Heart right ventricle (tissue), 16 donors: ENCODE data around the gene SRP68. TPM values are rescaled to one million over a fixed set of nuclear protein-coding genes. Genes with fewer than 3 reads are reported as not detected.

Experiments
- ATAC-seq, 8 donors: fragments of 200-7000 bp; cut with Tn5 transposase; one replicate each; pipeline ENCODE4 v1.9.1; 2020; ENCODE audit warnings: mild to moderate bottlenecking in 8 of 8, moderate library complexity in 8 of 8, moderate number of reproducible peaks in 1 of 8
- DNase-seq, 2 donors: peaks; one replicate each; pipeline ENCODE4 v3.0.0-alpha.2; 2020
- H3K27ac ChIP-seq, 10 donors: fragments of 200-600 bp; sonication (generic) in 2 of 10; one replicate each; pipeline versions ENCODE4 v1.5.0 to v1.8.0; 2020 to 2022; ENCODE audit warnings: mild to moderate bottlenecking in 3 of 10
- H3K27me3 ChIP-seq, 7 donors: fragments of 200-600 bp; one replicate each; pipeline ENCODE4 v1.8.0; 2021 to 2022; ENCODE audit warnings: mild to moderate bottlenecking in 2 of 7
- H3K36me3 ChIP-seq, 9 donors: fragments of 200-600 bp; sonication (generic) in 1 of 9; one replicate each; pipeline versions ENCODE4 v1.5.0 to v1.8.0; 2020 to 2022; ENCODE audit warnings: mild to moderate bottlenecking in 2 of 9
- H3K4me1 ChIP-seq, 9 donors: fragments of 200-600 bp; sonication (generic) in 1 of 9; one replicate each; pipeline versions ENCODE4 v1.5.0 to v1.8.0; 2020 to 2022; ENCODE audit warnings: mild to moderate bottlenecking in 4 of 9
- H3K4me3 ChIP-seq, 10 donors: fragments of 200-600 bp; sonication (generic) in 2 of 10; one replicate each; pipeline versions ENCODE4 v1.5.0 to v1.8.0; 2020 to 2022; ENCODE audit warnings: mild to moderate bottlenecking in 7 of 10, moderate library complexity in 2 of 10
- H3K9me3 ChIP-seq, 11 donors: fragments of 200-600 bp in 10 of 11; sonication (generic) in 2 of 11; one replicate each; pipeline versions ENCODE4 v1.5.0 to v1.8.0; 2013 to 2022; ENCODE audit warnings: mild to moderate bottlenecking in 2 of 11, control low read depth in 1 of 11, moderate library complexity in 1 of 11
- CTCF ChIP-seq, 9 donors: fragments of 200-600 bp; sonication (generic) in 2 of 9; IDR thresholded peaks; one replicate each; pipeline versions ENCODE4 v1.5.0 to v1.8.0; 2021 to 2022; ENCODE audit warnings: antibody characterized with exemption in 9 of 9, mild to moderate bottlenecking in 5 of 9, moderate library complexity in 1 of 9
- WGBS, 2 donors: extraction: QIAGEN DNeasy Blood & Tissue Kit; methylation state at CpG; one replicate each; pipeline ENCODE4 v1.1.7; 2013; ENCODE audit warnings: inconsistent platforms in 1 of 2; 5-methylcytosine and 5-hydroxymethylcytosine counted together
- intact Hi-C, 10 donors: fragments of 100-400 bp; cut with DNase I; formaldehyde crosslinking; loops; one replicate each; pipeline versions ENCODE4 v1.11.1 to v1.14.2; 2022
- polyA plus RNA-seq, 2 donors: library from polyadenylated mRNA; stranded (reverse); fragments of 200-250 nt; gene quantifications; one replicate each; pipeline ENCODE4 v1.2.3, GENCODE V29; 2013
- total RNA-seq, 10 donors: library from RNA; stranded (reverse); fragmentation: NEBNext Ultra II Directional in 3 of 10; extraction: Animal tissue kit (Norgen Biotek cat#: 25700) in 3 of 10; gene quantifications; one replicate each; pipeline versions ENCODE4 v1.2.1 to v1.2.4, GENCODE V29; 2021 to 2023
- donor health status: Arrhythmogenic right ventricular cardiomyopathy.
- donor health status: ischemic (EF 13 %, LVEDD 7.1; RV severe dilation, severe dysfunction).
- donor health status: healthy with polysubstance abuse.
- donor health status: DM: no; HTN: yes; CAD: no.
- donor health status: DM: no; HTN: no; CAD: no.
- donor health status: ischemic (EF 25% LVEDD 6.9; RV normal size, moderate dysfunction).
- donor health status: ischemic (EF 25% LVEDD 5.7; RV mildly dilated, moderate dysfunction).
- donor health status: healthy.
- donor health status: DM: yes; HTN: yes; CAD: no.
- donor health status: Ischemic cardiomyopathy.
- donor health status: ischemic (EF 35%, LVEDD 5.7; RV mildly dilated, moderate dysfunction).
- donor health status: nonischemic (EF 11% LVEDD 7.7; RV severe dilation, severe dysfunction).
- donor health status: DM: yes; HTN: yes; CAD: no.
- donor health status: PGD.
- donor health status: ischemic (EF 29% LVEDD 5.4; RV normal size, mild dysfunction).
- donor health status: nonischemic (EF 23%, LVEDD 6.1; RV moderate dilation, normal function).

Gene SRP68
- total and polyA plus RNA-seq, 12 donors, result 26.2 to 69.7 (median 61.7) TPM

- no peak overlapping the region for H3K4me3 ChIP-seq
- WGBS, 2 donors, result 83 to 85% methylated on average over 19 of the region's 19 CpGs
- DNase-seq, result no peak
- H3K27ac ChIP-seq, result no peak overlapping the region
- H3K9me3 ChIP-seq, result no peaks in the 10 kb centered on the region
- no peak for ATAC-seq
- intact Hi-C loops, result loop anchor here in 9 of 10 donors (1.0 to 10.0 kb wide), 11 partner anchors 27 to 179 kb away; no protein-coding TSS in a partner anchor
- peaks cover 0 to 14% (median 6%) of the 10 kb centered on the region in 9 donors for H3K4me1 ChIP-seq
- TF ChIP-seq CTCF (IDR thresholded peaks at IDR 0.05), result no peak
- no peaks in the 10 kb centered on the region for H3K27me3 ChIP-seq
- H3K36me3 ChIP-seq, result no peaks in the 10 kb centered on the region
Observed at GRCh38 chr17:76119409-76120371, 47.4 kb upstream of the SRP68 start.

GRCh38 chr17:76115138-76115754 is 42.9 kb upstream of the SRP68 start:
- H3K4me1 ChIP-seq, result no peaks in the 10 kb centered on the region
- no peak for ATAC-seq
- H3K4me3 ChIP-seq, result no peak overlapping the region
- no peaks in the 10 kb centered on the region for H3K27me3 ChIP-seq
- TF ChIP-seq CTCF (IDR thresholded peaks at IDR 0.05), result no peak
- no peaks in the 10 kb centered on the region for H3K9me3 ChIP-seq
- 88 to 90% methylated on average over 7 of the region's 7 CpGs for WGBS, 2 donors
- intact Hi-C loops, result no loop called here
- no peaks in the 10 kb centered on the region for H3K36me3 ChIP-seq
- no peak for DNase-seq
- H3K27ac ChIP-seq, result no peak overlapping the region

- H3K36me3 ChIP-seq, result no peaks in the 10 kb centered on the region
- no peak for ATAC-seq
- H3K4me1 ChIP-seq, result peaks cover 0 to under 1% (median 0%) of the 10 kb centered on the region in 9 donors
- DNase-seq, result no peak
- H3K4me3 ChIP-seq, result no peak overlapping the region
- intact Hi-C loops, result no loop called here
- TF ChIP-seq CTCF (IDR thresholded peaks at IDR 0.05), result no peak
- no peaks in the 10 kb centered on the region for H3K27me3 ChIP-seq
- H3K27ac ChIP-seq, result no peak overlapping the region
- H3K9me3 ChIP-seq, result no peaks in the 10 kb centered on the region
- WGBS, 2 donors, result 88 to 96% methylated on average over 2 of the region's 2 CpGs
Observed at GRCh38 chr17:76111956-76112355, 39.6 kb upstream of the SRP68 start.

GRCh38 chr17:76107509-76107908 is 35.2 kb upstream of the SRP68 start:
- 89 to 92% methylated on average over 6 of the region's 6 CpGs for WGBS, 2 donors
- Histone ChIP-seq H3K4me3 (no peak overlapping the region), H3K4me1 (peaks cover 5 to 22% (median 13%) of the 10 kb centered on the region in 9 donors), H3K27ac (no peak overlapping the region), H3K9me3 (no peaks in the 10 kb centered on the region), H3K36me3 (no peaks in the 10 kb centered on the region), H3K27me3 (no peaks in the 10 kb centered on the region)
- ATAC-seq (no peak), DNase-seq (no peak)
- no peak for TF ChIP-seq CTCF (IDR thresholded peaks at IDR 0.05)
- intact Hi-C loops, result loop anchor here in 2 of 10 donors (10.0 kb wide), 2 partner anchors 287 to 297 kb away; no protein-coding TSS in a partner anchor
